ENCODE results near the gene ADAR. TPM values are rescaled to one million over a fixed set of nuclear protein-coding genes. Genes with fewer than 3 reads are reported as not detected.

ADAR gene
- total RNA-seq, 1 donor from 2014 or later = 65.3 TPM

DNA sequence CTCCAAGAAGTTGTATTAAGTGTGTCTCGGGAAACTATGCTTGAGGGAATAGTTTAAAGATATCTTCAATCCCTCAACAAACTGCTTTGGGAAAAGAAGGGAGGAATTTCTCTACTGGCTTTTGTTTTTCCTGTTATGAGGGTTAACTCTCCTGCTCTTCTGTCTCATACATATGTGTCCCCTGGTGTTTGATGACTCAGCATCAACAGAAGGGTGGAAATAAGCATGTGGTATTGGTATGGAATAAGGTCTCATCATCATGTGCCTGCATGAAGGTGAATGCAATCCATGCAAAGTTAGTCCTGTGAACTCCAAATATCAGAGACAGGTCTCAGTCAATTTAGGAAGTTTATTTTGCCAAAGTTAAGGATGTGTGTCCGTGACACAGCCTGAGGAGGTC is 27.2 kb upstream of the ADAR start:
- intact Hi-C loops (cut with DNase I) = no loop called here
- Histone ChIP-seq H3K9me3 (peaks cover 0 to 11% of the 10 kb centered on the region in 2 donors), H3K4me3 (no peak overlapping the region), H3K27ac (no peak overlapping the region), H3K36me3 (no peaks in the 10 kb centered on the region), H3K27me3 (no peaks in the 10 kb centered on the region), H3K4me1 (no peaks in the 10 kb centered on the region)
- TF ChIP-seq, protein P1, sequence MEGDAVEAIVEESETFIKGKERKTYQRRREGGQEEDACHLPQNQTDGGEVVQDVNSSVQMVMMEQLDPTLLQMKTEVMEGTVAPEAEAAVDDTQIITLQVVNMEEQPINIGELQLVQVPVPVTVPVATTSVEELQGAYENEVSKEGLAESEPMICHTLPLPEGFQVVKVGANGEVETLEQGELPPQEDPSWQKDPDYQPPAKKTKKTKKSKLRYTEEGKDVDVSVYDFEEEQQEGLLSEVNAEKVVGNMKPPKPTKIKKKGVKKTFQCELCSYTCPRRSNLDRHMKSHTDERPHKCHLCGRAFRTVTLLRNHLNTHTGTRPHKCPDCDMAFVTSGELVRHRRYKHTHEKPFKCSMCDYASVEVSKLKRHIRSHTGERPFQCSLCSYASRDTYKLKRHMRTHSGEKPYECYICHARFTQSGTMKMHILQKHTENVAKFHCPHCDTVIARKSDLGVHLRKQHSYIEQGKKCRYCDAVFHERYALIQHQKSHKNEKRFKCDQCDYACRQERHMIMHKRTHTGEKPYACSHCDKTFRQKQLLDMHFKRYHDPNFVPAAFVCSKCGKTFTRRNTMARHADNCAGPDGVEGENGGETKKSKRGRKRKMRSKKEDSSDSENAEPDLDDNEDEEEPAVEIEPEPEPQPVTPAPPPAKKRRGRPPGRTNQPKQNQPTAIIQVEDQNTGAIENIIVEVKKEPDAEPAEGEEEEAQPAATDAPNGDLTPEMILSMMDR (IDR thresholded peaks at IDR 0.05) = no peak
- DNase-seq (ENCODE audit: low spot score in 2 of 2) = no peak

DNA sequence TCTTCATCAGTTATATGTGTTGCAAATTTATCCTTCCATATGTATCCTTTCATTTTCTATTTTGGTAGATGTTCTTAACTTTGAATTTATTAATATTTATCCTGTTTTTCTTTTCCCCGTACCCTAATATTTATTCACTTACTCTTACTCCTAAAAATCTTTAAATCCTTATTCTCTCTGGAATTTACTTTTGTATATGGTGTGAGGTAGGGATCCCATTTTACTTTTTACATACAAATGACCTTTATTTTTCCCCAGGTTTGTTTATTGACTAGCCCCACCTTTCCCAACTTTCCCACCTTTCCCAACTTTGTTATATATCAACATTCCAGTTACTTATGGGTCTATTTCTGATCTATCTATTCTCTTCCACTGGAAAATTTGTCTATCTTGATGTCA is 21.7 kb upstream of the ADAR start:
- TF ChIP-seq, protein P1 (IDR thresholded peaks at IDR 0.05) = no peak
- no peak for DNase-seq (ENCODE audit: low spot score in 2 of 2)
- H3K27me3 ChIP-seq = no peaks in the 10 kb centered on the region
- no peak overlapping the region for H3K4me3 ChIP-seq
- H3K36me3 ChIP-seq = no peaks in the 10 kb centered on the region
- H3K4me1 ChIP-seq = peaks cover 0 to 9% of the 10 kb centered on the region in 2 donors
- H3K9me3 ChIP-seq = no peaks in the 10 kb centered on the region
- H3K27ac ChIP-seq = no peak overlapping the region
- intact Hi-C loops (cut with DNase I) = loop anchor here (2.0 to 5.0 kb wide), 2 partner anchors 71 to 308 kb away; partner anchors contain the start of genes PMVK and UBE2Q1

DNA sequence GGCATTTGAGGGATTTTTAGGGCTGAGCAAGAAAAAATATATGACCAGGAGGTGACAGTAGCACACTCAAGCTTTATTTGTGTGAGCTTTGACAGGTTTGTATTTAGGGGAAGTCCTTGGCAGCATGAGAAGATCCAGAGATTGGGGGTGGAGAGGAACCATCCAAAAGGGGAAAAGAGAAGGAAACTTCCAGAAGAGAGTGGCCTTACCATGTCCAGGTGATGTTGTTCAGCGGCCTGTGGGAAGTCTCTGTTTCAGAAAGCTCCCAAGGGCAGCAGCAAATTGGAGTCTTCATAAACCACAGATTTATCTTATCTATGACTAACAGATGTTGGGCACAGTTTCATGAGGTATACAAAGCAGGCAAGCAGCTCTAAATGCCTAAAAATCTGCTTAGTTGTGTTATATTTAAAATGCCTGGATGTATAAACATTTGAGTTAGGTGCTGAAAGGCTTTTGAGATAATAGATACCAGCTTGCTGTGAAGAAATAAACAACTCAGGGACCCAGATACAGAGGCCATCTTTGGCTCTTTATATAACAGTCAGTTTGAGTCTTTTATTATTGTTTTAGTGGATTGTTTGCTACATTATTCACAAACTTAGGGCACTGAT is 21.2 kb upstream of the ADAR start:
- Histone ChIP-seq H3K27me3 (no peaks in the 10 kb centered on the region), H3K27ac (no peak overlapping the region), H3K36me3 (no peaks in the 10 kb centered on the region), H3K4me3 (no peak overlapping the region), H3K9me3 (no peaks in the 10 kb centered on the region), H3K4me1 (peaks cover 0 to 9% of the 10 kb centered on the region in 2 donors)
- intact Hi-C loops (cut with DNase I) = loop anchor here (2.0 to 5.0 kb wide), 2 partner anchors 70 to 308 kb away; partner anchors contain the start of genes PMVK and UBE2Q1
- DNase-seq (ENCODE audit: low spot score in 2 of 2) = no peak
- TF ChIP-seq, protein P1 (IDR thresholded peaks at IDR 0.05) = no peak

DNA sequence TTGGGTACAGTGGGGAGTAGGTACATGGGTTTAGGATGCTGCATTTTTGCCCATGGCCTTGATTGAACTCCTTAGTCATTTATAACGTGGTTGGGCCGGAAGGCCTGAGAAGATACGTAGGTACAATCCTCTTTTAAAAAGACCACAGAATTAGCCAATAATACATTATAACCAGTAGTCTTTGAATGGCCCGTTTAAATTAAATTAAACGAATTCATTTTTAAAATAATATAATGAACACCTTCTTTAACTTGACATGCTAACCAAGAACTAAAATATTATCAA is 20.1 kb upstream of the ADAR start:
- DNase-seq (ENCODE audit: low spot score in 2 of 2) = no peak

DNA sequence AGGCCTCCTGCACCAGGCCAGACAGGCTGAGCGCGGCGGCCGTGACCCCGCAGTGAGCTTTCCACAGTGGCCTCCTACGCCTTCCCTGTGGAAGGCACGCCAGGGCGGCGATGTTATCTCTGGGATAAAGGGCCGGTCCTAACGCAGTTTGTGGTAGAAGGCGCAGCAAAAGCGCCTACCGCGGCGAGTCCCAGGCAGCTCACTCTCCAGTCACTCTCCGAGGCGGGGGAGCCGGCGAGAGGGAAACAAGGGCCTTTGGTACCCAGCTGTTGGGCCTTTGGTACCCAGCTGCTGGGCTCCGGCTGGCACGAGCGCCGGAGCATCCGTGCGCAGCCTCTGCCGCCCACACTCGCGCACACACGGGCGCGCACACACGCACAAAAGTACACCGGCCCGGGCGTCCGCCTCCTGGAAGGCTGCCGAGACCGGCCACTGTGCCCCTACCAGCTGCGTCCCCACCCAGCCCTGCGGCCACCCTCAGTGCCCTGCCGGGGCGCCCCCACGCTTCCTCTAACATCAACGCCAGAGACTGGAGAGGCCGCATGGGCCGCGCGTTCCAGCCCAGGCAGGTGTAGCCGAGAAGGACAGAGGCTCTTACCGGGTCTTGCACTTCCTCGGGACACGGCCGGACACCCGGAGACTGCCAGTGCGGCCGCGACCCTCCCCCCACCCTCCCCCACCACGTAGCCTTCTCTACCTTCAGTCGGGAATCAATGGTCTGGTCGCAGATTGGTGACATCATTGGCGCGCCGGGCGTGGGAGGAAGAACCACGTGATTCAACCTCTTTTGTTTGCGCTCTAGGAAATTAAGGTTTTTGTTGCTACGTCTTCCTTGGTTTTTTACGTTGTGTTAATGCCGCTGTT is 19.5 kb upstream of the ADAR start:
- DNase-seq (ENCODE audit: low spot score in 2 of 2) = peak; percentile 41 to 94
- TF ChIP-seq, protein P1 (IDR thresholded peaks at IDR 0.05) = no peak
- H3K9me3 ChIP-seq = no peaks in the 10 kb centered on the region
- peak overlapping the region; percentile 95 to 97 for H3K27ac ChIP-seq
- no peaks in the 10 kb centered on the region for H3K36me3 ChIP-seq
- H3K4me1 ChIP-seq = peaks cover 0 to 9% of the 10 kb centered on the region in 2 donors
- intact Hi-C loops (cut with DNase I) = loop anchor here (1.0 to 5.0 kb wide), 3 partner anchors 19 to 310 kb away; partner anchors contain the start of genes ADAR, PMVK and UBE2Q1
- no peaks in the 10 kb centered on the region for H3K27me3 ChIP-seq
- peak overlapping the region; percentile 85 to 98 for H3K4me3 ChIP-seq

More for the DNA sequence above, 20.1 kb upstream of the ADAR start:
- H3K4me1 ChIP-seq = peaks cover 0 to 9% of the 10 kb centered on the region in 2 donors
- no peaks in the 10 kb centered on the region for H3K27me3 ChIP-seq
- peak overlapping the region; percentile 95 to 97 for H3K27ac ChIP-seq
- intact Hi-C loops (cut with DNase I) = loop anchor here (2.0 to 5.0 kb wide), 2 partner anchors 69 to 309 kb away; partner anchors contain the start of genes PMVK and UBE2Q1
- H3K9me3 ChIP-seq = no peaks in the 10 kb centered on the region
- TF ChIP-seq, protein P1 (IDR thresholded peaks at IDR 0.05) = no peak
- H3K4me3 ChIP-seq = peak overlapping the region; percentile 85 to 98
- no peaks in the 10 kb centered on the region for H3K36me3 ChIP-seq
